Endometrial microvascular endothelial cells (primary cell): ENCODE results near the gene CPNE2. TPM values are rescaled to one million over a fixed set of nuclear protein-coding genes. Genes with fewer than 3 reads are reported as not detected.

Experiments
- in situ Hi-C: cut with HindIII; loops from 2 replicates; pipeline ENCODE4 v1.10.0; 2017; ENCODE audit warnings: low sequenced_read_pairs, low pct_unique_long_range_greater_than_20kb; ENCODE audit errors: inconsistent ontology term
- total RNA-seq: library from RNA; depleted of rRNA; stranded (reverse); fragments of >200 nt; gene quantifications from one replicate; pipeline ENCODE4 v1.2.3, GENCODE V29; 2015; ENCODE audit errors: inconsistent ontology term

The CPNE2 gene
- total RNA-seq, 1 donor from 2014 or later: 87.9 TPM

DNA sequence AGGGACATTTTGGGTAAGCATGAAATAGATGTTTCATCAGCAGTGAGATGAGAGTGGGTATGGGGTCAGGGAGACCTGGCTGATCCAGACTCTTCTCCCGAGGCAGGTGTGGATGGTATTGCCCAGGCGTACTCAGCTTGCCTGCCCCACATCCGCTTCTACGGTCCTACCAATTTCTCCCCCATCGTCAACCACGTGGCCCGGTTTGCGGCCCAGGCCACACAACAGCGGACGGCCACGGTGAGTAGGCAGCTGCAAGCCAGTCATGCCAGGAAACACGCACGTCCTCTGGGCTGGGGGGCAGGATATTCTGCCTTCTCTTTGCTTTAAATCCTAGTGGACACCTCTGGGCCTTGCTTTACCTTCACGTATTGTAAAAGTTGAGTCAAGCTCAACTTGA is 44.7 kb downstream of the CPNE2 start:
- in situ Hi-C loops: no loop called here

DNA sequence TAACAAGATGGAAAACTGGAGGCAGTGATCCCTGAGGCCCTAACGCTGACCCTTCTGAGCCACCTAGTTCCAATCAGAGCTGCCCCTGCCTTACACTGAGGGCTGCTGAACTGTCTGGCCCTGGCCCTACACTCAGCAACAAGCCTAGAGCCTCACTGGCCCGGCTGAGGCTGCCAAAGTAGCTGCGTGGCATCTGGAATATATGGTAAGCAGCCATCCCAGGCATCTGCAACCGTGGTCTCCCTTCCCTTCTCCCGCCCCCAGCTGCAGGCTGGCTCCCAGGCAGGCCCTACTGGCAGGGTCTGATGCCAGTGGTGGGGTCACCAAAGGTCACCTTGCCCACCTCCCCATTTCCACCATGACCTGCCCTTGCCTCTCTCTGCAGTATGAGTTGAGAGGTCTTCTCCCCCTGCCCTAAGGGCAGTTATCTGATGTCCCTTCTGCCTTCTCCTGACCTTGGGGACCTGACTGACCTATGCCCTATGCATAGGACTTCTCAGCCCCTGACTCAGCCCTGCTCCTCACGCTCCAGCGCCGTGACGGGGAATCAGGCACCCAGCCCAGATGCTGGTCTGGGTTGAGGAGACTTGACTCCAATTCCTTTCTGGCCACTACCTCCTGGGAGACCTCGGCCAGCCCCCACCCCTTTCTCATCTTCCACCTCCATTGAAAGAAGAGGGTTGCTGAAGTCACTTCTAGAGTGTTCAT is 45.3 kb downstream of the CPNE2 start:
- in situ Hi-C loops: no loop called here

DNA sequence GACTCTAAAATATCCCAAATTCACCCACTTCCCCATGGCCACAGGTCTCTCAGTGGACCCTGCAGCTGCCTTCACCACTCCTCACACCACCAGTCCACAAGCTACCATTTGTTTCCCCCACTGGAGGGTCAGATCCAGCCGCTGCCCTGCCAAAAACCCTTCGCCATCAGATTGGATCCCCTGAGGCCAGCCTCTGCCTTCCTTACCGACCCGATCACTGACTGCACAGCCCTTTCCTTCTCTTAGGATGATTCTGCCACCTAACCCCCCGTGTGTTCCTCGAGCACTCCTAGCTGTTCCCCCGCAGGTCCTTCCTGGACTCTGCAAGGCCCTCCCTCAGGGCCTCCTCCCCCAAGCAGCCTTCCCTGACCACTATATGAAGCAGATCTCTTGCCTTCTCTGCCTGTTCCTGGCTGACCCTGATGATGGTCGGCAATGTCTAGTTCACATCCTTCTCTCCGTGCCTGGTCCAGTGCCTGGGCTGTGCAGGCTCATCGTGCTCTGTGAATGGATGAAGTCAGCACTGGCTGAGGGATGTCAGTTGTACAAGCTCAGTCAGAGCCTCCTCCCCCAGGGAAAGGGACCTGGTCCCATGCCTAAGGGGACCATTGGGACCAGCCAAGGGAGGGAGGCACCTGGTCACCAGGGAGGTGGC is 46.0 kb downstream of the CPNE2 start:
- in situ Hi-C loops: no loop called here

DNA sequence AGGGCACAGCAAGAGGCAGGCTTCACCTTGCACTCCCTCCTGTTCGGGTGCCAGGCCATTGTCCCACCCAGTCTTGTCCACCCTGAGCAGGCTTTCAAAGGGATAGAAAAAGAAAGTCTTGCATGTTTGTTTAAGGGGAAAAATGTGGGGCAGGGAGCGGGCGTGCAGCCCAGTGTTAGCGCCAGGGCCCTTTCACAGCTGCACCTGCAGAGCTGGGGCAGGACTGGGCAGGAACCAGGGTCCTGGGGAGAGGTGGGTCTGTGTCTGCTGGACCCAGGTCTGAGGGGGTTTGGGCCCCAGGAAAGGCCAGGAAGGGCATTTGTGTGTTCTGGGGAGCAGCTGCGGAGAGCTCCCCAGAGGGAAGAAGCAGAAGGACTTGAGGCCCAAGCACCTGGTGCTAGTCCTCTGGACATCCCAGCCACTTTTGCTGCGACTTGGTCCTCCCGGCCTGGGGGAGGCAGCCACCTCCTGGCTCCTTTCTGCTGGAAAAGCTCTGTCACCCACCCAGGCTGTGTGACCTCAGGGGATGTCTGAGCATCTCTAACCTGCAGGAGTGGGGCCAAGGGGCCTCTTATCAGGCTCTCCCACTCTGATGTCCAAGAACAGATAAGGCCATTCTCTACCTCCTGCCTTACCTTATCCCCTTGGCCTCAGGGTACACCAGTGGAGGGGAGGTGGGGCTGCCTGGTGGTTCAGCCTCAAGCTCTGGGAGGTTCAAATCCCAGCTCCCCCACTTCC is 48.7 kb downstream of the CPNE2 start:
- in situ Hi-C loops: no loop called here

DNA sequence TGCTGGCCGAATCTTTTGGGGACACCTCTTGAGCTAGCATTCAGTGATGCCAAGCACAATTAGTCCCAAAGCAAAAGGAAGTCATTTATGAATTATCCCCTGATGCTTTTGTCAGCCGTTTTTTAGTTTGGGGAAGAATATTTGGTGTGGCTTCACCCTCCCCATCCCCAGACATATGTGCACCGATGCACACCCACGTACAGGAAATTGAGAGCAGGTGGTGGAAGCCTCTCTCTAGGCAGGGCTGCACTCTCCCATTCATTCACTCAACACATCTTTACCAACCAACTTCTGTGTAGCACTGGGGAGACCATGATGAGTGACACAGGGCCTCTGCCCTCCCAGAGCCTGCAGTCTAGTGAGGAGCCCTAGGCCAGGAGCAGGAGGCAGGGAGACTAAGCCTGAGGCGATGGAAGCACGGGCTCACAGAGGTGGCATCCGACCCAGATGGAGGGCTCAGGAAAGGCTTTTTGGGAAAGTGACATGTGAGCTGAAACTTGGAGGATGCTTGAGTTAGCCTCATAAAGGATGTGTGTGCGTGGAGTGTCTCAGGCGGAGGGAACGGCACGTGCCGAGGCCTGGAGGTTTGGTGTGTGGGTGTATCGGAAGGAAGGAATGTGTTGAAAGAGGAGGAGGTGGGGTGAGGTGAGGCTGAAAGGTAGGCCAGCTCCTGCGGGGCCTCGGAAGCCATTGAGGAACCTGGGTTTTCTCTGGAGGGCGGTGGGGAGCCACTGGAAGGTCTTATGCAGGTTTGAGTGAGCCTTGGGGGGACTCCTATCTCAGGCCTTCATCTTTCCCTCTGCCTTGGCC is 49.6 kb downstream of the CPNE2 start:
- in situ Hi-C loops: no loop called here

DNA sequence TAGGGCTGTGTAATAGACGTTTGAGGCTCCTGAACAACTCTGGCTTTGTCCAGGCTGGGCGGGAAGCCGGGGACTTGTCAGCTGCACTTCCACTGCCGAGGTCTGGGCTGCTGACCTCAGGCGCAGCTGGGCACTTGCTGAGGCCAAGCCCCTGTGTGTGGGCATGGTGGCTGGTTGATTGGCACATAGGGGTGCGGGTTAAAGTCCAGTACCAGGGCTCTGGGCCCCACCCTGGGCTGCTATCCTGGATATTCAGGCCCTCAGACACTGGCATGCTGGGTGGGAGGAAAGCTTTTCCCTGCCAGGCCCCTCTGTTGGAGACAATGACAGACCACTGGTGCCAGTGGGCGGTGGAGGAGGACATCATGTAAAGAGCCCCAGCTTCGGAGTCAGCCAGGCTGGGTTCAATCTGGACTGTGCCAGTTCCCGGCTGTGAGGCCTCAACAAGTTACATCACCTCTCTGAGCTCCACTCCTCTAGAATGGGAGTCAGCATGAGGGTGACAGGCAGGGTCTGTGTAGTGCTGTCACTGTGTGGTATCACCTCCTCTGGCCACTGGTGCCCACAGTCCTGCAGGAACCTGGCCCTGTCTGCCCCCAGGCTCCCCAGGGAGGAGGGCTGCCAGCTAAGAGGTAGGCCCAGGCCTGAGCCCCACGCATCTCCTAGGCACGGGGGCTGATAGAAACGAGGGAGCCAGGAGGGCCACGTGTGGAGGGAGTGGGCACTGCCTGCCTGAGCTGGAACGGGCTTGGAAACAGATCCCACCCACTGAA is 51.0 kb downstream of the CPNE2 start:
- in situ Hi-C loops: no loop called here

DNA sequence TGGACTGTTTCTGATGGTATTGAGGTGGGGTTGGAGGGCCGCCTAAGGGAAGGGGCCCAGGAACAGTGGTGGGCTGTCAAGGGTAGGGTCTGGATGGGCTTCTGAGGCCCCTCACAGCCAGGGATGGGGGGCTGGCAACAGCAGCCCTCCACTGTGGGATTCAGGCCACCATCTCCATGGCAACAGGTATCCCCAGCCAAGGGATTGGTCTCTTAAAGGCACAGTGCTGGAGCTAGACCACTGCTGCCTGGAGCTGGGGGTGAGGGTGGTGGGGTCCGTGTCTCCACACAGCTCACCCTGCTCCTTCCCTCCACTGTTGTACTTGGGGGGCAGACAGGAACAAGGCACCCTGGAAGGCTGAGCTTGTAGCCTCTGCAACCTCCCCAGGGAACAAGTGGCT is 51.6 kb downstream of the CPNE2 start:
- in situ Hi-C loops: no loop called here

DNA sequence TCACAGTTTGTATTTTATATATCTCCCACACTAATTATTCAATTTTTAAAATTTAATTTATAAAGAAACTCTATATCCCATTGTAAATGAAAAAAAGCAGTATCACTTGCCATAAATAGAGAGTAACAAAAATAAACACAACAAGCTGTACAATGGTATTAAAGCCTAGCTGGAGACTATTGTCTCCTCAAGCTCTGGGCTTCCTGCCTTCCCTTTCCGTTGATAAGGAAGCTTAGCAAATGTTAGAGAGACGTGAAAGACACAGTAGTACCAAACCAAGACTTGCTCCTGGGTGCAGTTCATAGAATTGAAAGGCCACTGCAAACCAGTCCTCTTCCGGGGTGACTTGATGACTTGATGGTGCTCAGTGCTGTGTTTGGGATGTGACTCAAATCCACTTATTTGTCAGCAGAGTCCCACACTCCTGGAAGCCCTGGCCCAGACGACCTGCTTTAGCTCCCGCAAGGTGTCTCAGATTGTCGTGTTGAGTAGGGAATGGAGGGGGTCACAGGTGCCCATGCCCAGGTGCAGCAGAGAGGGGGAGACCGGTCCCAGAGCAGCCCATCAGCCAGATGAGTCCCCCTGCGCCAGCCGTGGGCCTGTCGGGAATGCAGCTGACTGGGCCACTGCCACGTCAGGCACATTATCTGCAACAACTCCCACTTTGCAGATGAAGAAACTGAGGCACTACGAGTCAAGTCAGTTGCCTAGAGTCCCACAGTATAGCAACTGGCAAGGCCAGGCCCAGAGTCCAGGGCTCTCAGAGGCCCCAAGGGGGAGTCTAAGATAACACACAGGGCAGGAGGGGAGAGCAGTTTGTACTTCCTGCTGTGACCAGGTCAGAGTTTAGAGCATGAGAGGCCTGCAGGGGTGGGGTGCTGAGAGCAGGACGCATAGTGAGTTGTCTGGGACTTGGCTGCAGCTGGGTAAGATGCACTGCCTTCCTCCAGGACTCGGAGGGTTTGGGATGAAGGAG is 53.0 kb downstream of the CPNE2 start:
- in situ Hi-C loops: loop anchor here (5.0 kb wide), 1 partner anchor 37 kb away; no protein-coding TSS in a partner anchor

DNA sequence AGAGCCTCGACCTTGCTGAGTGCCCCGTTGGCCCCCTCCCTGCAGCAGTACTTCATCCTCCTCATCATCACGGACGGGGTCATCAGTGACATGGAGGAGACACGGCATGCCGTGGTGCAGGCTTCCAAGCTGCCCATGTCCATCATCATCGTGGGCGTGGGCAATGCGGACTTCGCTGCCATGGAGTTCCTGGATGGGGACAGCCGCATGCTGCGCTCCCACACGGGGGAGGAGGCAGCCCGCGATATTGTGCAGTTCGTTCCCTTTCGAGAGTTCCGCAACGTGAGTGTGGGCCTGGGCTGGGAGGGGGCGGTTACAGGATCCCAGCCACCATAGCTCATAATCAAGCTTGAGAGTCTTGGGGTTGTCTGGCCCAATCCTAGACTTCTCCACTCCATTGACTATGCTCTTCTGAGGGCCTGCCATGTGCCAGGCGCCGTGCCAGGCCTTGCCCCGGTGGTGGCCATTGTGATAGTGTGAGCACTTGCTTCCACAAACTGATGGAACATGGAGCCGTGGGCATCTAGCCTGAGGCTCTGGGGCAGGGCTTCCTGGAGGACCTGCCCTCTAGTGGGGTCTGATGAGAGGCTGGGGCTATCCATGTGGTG is 53.8 kb downstream of the CPNE2 start:
- in situ Hi-C loops: loop anchor here (5.0 kb wide), 1 partner anchor 36 kb away; no protein-coding TSS in a partner anchor

DNA sequence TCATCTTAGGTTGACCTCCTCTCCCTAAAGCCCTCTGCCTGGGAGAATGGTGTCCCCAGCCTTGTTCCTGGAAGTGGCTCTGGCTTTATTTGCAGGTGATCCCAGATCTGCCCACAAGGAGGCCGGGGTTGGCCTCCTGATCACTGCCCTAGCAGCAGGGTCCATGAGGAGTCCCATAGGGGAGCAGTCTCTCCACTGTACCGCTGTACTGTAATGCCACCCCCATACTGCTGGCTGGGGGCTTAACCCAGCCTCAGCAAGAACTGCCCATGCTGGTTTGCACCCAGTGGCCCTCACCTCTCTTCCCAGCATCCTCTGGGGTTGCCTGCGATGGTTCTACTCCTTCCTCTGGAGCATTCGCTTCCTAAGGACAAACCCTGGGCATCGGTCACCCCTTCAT is 54.4 kb downstream of the CPNE2 start:
- in situ Hi-C loops: loop anchor here (5.0 kb wide), 1 partner anchor 36 kb away; no protein-coding TSS in a partner anchor

DNA sequence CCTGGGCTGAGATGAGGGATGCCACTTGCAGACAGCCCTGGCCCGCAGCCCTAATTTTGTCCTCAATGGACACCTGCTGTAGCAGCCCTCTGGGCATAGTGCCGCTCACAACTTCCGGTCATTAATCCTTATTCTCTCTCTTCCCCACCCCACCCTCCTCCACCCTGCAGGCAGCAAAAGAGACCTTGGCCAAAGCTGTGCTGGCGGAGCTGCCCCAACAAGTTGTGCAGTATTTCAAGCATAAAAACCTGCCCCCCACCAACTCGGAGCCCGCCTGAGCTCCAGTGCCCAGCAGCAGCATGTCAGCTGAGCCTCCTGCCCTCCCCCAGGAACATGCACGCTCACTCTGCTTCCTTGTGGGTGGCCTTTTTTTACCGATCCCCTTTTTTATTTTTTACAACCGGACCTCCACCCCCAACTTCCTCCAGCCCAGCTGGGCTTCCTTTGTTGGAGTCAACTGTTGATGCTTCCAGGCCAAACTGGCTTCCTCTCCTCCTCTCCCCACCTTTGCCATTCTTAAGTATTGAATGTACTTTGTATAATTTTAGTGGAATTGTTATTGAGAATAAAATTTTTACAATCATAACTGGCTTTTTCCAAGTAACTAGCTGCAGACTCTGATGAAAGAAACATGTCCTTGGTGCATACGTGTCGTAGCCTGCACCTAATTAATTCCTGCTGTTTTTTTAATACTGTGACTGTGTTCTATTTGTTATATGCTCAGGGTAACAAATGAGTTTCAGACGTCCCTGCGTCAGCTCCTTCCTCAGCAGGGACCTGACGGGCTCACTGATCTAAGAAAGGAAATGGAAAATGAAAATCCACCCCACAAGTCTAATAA is 55.2 kb downstream of the CPNE2 start:
- in situ Hi-C loops: loop anchor here (5.0 kb wide), 1 partner anchor 35 kb away; no protein-coding TSS in a partner anchor

DNA sequence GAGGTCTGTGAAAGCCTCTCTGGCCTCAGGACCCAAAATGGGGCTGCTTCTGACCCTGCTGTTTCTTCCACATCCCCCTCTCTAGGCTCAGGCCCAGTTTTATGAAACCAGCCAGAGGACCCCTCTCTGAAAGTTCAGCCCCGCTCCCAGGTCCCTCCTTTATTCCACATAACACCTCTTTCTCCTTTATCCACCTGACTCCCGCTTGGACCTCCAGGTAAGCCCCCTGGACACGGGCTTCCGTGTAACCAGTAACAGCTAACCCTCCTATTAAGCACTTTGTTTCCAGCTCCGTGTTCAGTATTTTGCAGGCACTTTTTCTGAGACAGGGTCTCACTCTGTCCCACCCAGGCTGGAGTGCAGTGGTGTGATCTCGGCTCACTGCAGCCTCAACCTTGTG is 56.1 kb downstream of the CPNE2 start:
- in situ Hi-C loops: loop anchor here (5.0 kb wide), 1 partner anchor 34 kb away; no protein-coding TSS in a partner anchor

DNA sequence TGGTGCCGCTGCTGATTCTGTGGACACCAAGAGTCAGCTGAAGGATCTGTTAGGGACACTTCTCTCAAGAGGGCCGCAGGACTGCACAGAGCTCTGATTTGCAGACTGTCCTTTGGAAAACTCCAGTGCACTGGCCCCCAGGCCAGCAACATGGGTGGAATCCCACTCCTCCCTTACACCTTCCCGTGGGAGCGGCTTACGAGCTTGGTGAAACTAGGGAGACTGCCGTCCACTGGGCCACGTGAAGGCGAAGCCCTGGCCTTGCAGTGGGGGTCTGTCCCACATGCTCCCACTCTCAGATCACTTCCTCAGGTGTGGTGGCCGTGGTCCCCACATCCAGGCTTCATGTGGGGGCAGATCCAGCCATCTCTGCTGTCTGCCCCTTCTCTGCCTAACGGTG is 57.0 kb downstream of the CPNE2 start:
- in situ Hi-C loops: loop anchor here (5.0 kb wide), 1 partner anchor 33 kb away; no protein-coding TSS in a partner anchor

DNA sequence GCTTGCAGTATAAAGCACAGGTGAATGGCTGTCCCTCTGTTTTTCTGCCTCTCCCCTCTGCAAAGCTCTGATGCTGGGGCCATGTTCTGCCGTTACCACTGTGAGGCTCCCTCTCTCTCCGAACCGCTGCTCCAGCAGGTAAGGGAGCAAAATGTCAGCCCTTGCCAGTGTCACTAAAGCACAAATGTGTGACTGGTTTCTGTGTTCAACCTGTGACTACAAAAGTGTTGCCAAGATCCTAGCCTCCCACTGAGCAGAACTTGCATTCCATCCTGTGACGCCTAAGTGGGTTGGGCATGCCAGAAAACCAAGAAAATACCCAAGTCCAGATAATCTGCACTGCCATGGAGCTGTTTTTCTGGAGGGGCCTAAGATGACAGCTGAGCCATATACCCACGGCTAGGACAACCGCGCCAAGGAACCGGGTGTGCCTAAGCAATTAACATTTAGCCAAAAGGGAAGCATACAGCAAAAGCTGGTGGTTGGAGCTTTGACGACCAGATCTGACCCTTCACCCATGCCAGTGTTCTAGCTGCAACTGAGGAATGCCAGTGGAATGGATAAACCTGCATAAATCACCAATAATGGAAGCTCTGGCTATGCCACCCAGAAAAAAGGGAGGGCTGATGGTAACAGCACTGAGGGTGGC is 58.4 kb downstream of the CPNE2 start:
- in situ Hi-C loops: no loop called here

DNA sequence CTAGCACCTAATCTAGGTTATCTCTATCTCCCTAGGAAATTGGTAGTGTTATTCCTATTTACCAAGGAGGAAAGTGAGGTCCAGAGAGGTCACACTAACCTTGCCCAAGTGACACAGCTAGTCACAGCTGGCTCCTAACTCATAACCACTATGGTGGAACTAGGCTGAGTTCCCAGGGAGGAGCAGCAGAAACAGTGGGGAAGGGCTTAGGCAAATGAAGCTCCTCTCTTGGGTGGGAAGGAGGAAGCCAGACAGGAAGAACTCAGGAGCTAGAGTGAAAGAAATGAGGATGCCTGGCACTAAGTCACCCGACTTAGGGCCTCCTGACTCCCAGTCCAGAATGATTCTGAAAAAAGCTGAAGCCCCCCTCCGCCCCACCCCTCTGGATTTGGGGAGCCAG is 59.0 kb downstream of the CPNE2 start:
- in situ Hi-C loops: no loop called here
